Measurements from ENCODE around the gene VMP1.

VMP1 gene

GRCh38 chr17:59707149-59707970 is at the start of gene VMP1, which contains the start of gene PTRH2:
Gene VMP1 (plus strand): TSS chr17:59707654. CDS start chr17:59731447, 23,793 bp downstream.
Gene PTRH2 (minus strand): TSS chr17:59707430. CDS start chr17:59697978, 9,452 bp downstream.
- DNase-seq: peak; percentile 79

GRCh38 chr17:59666235-59666634 is 41.2 kb upstream of the VMP1 start:
- no peak for DNase-seq

GRCh38 chr17:59668816-59669215 is 38.6 kb upstream of the VMP1 start:
- no peak for DNase-seq

- DNase-seq: no peak
Observed at GRCh38 chr17:59669411-59669810, 38.0 kb upstream of the VMP1 start.

GRCh38 chr17:59669944-59670343 is 37.5 kb upstream of the VMP1 start:
- no peak for DNase-seq

- no peak for DNase-seq
Observed at GRCh38 chr17:59671386-59671785, 36.1 kb upstream of the VMP1 start.

- DNase-seq: no peak
Observed at GRCh38 chr17:59675231-59675630, 32.2 kb upstream of the VMP1 start.

- no peak for DNase-seq
Observed at GRCh38 chr17:59676716-59677115, 30.7 kb upstream of the VMP1 start.

- DNase-seq: no peak
Observed at GRCh38 chr17:59678918-59679317, 28.5 kb upstream of the VMP1 start.

- DNase-seq: no peak
Observed at GRCh38 chr17:59680314-59680713, 27.1 kb upstream of the VMP1 start.

GRCh38 chr17:59683283-59683682 is 24.2 kb upstream of the VMP1 start:
- no peak for DNase-seq

- no peak for DNase-seq
Observed at GRCh38 chr17:59684967-59685366, 22.5 kb upstream of the VMP1 start.

- no peak for DNase-seq
Observed at GRCh38 chr17:59688008-59688407, 19.4 kb upstream of the VMP1 start.

- DNase-seq: no peak
Observed at GRCh38 chr17:59688496-59688895, 19.0 kb upstream of the VMP1 start.

GRCh38 chr17:59693582-59693981 is 13.9 kb upstream of the VMP1 start:
- DNase-seq: no peak

GRCh38 chr17:59694344-59694743 is 13.1 kb upstream of the VMP1 start:
- DNase-seq: no peak

- DNase-seq: no peak
Observed at GRCh38 chr17:59695945-59696681, 11.3 kb upstream of the VMP1 start.

- no peak for DNase-seq
Observed at GRCh38 chr17:59696682-59697277, 10.7 kb upstream of the VMP1 start.

- no peak for DNase-seq
Observed at GRCh38 chr17:59698143-59698542, 9.3 kb upstream of the VMP1 start.

GRCh38 chr17:59699218-59699617 is 8.2 kb upstream of the VMP1 start:
- no peak for DNase-seq

- DNase-seq: no peak
Observed at GRCh38 chr17:59699786-59700185, 7.7 kb upstream of the VMP1 start.

- DNase-seq: no peak
Observed at GRCh38 chr17:59702304-59702703, 5.2 kb upstream of the VMP1 start.

- DNase-seq: no peak
Observed at GRCh38 chr17:59707971-59708430, 547 bp downstream of the VMP1 start.

GRCh38 chr17:59711936-59712335 is 4.5 kb downstream of the VMP1 start:
- DNase-seq: no peak
